Activated naive CD8-positive, alpha-beta T cell (primary cell): ENCODE data around the gene UGT1A4.

Experiments
- H3K27ac Mint-ChIP-seq: one replicate; pipeline ENCODE4 v1.8.0; 2021; ENCODE audit warnings: mixed read lengths
- H3K27me3 Mint-ChIP-seq: one replicate; pipeline ENCODE4 v1.8.0; 2021; ENCODE audit warnings: mixed read lengths
- H3K36me3 Mint-ChIP-seq: one replicate; pipeline ENCODE4 v1.8.0; 2021; ENCODE audit warnings: mixed read lengths
- H3K4me1 Mint-ChIP-seq: one replicate; pipeline ENCODE4 v1.8.0; 2021; ENCODE audit warnings: low read depth, mixed read lengths
- H3K4me3 Mint-ChIP-seq: one replicate; pipeline ENCODE4 v1.8.0; 2021; ENCODE audit warnings: mild to moderate bottlenecking, mixed read lengths
- H3K9me3 Mint-ChIP-seq: one replicate; pipeline ENCODE4 v1.8.0; 2021; ENCODE audit warnings: low read depth, mixed read lengths

UGT1A4 gene

GRCh38 chr2:233801357-233802131 lies 83.0 kb downstream of the UGT1A4 start:
- Mint-ChIP-seq H3K27me3 (peaks cover 6% of the 10 kb centered on the region), H3K36me3 (no peaks in the 10 kb centered on the region), H3K4me1 (no peaks in the 10 kb centered on the region), H3K27ac (no peak overlapping the region), H3K4me3 (no peak overlapping the region), H3K9me3 (no peaks in the 10 kb centered on the region)

GRCh38 chr2:233802132-233802815 lies 83.7 kb downstream of the UGT1A4 start:
- Mint-ChIP-seq H3K27me3 (peaks cover 6% of the 10 kb centered on the region), H3K27ac (no peak overlapping the region), H3K4me3 (no peak overlapping the region), H3K36me3 (no peaks in the 10 kb centered on the region), H3K4me1 (no peaks in the 10 kb centered on the region), H3K9me3 (no peaks in the 10 kb centered on the region)

GRCh38 chr2:233803292-233803911 lies 84.9 kb downstream of the UGT1A4 start:
- no peaks in the 10 kb centered on the region for H3K4me1 Mint-ChIP-seq
- H3K4me3 Mint-ChIP-seq: no peak overlapping the region
- peaks cover 6% of the 10 kb centered on the region for H3K27me3 Mint-ChIP-seq
- no peaks in the 10 kb centered on the region for H3K9me3 Mint-ChIP-seq
- H3K27ac Mint-ChIP-seq: no peak overlapping the region
- no peaks in the 10 kb centered on the region for H3K36me3 Mint-ChIP-seq

- H3K4me3 Mint-ChIP-seq: no peak overlapping the region
- no peaks in the 10 kb centered on the region for H3K4me1 Mint-ChIP-seq
- no peaks in the 10 kb centered on the region for H3K36me3 Mint-ChIP-seq
- H3K27me3 Mint-ChIP-seq: peaks cover 6% of the 10 kb centered on the region
- no peak overlapping the region for H3K27ac Mint-ChIP-seq
- H3K9me3 Mint-ChIP-seq: no peaks in the 10 kb centered on the region
Measured at GRCh38 chr2:233803994-233804393, 85.5 kb downstream of the UGT1A4 start.

- H3K4me1 Mint-ChIP-seq: no peaks in the 10 kb centered on the region
Measured at GRCh38 chr2:233807215-233807865, 88.8 kb downstream of the UGT1A4 start.

GRCh38 chr2:233807966-233808935 lies 89.7 kb downstream of the UGT1A4 start:
- H3K9me3 Mint-ChIP-seq: no peaks in the 10 kb centered on the region
- peaks cover 4% of the 10 kb centered on the region for H3K27me3 Mint-ChIP-seq
- no peak overlapping the region for H3K27ac Mint-ChIP-seq
- H3K36me3 Mint-ChIP-seq: no peaks in the 10 kb centered on the region
- H3K4me1 Mint-ChIP-seq: no peaks in the 10 kb centered on the region
- no peak overlapping the region for H3K4me3 Mint-ChIP-seq

More at GRCh38 chr2:233807215-233807865, 88.8 kb downstream of the UGT1A4 start:
- Mint-ChIP-seq H3K4me3 (no peak overlapping the region), H3K27me3 (peaks cover 7% of the 10 kb centered on the region), H3K36me3 (no peaks in the 10 kb centered on the region), H3K27ac (no peak overlapping the region), H3K9me3 (no peaks in the 10 kb centered on the region)

- H3K4me1 Mint-ChIP-seq: no peaks in the 10 kb centered on the region
- no peaks in the 10 kb centered on the region for H3K9me3 Mint-ChIP-seq
- no peak overlapping the region for H3K4me3 Mint-ChIP-seq
- no peaks in the 10 kb centered on the region for H3K36me3 Mint-ChIP-seq
- H3K27ac Mint-ChIP-seq: no peak overlapping the region
- H3K27me3 Mint-ChIP-seq: peaks cover 1% of the 10 kb centered on the region
Measured at GRCh38 chr2:233810385-233810784, 91.8 kb downstream of the UGT1A4 start.

GRCh38 chr2:233811087-233811486 lies 92.6 kb downstream of the UGT1A4 start:
- H3K27ac Mint-ChIP-seq: no peak overlapping the region
- H3K36me3 Mint-ChIP-seq: no peaks in the 10 kb centered on the region
- H3K9me3 Mint-ChIP-seq: no peaks in the 10 kb centered on the region
- H3K4me1 Mint-ChIP-seq: no peaks in the 10 kb centered on the region
- peaks cover 1% of the 10 kb centered on the region for H3K27me3 Mint-ChIP-seq
- no peak overlapping the region for H3K4me3 Mint-ChIP-seq

GRCh38 chr2:233811732-233812131 lies 93.2 kb downstream of the UGT1A4 start:
- Mint-ChIP-seq H3K36me3 (no peaks in the 10 kb centered on the region), H3K4me1 (no peaks in the 10 kb centered on the region), H3K4me3 (no peak overlapping the region), H3K9me3 (no peaks in the 10 kb centered on the region), H3K27ac (no peak overlapping the region), H3K27me3 (peaks cover 1% of the 10 kb centered on the region)

- Mint-ChIP-seq H3K9me3 (no peaks in the 10 kb centered on the region), H3K4me3 (no peak overlapping the region), H3K4me1 (peaks cover 2% of the 10 kb centered on the region), H3K27ac (no peak overlapping the region), H3K36me3 (no peaks in the 10 kb centered on the region), H3K27me3 (peaks cover 3% of the 10 kb centered on the region)
Measured at GRCh38 chr2:233813236-233814055, 94.9 kb downstream of the UGT1A4 start.

- H3K9me3 Mint-ChIP-seq: no peaks in the 10 kb centered on the region
- H3K36me3 Mint-ChIP-seq: no peaks in the 10 kb centered on the region
- H3K27me3 Mint-ChIP-seq: peaks cover 3% of the 10 kb centered on the region
- no peak overlapping the region for H3K27ac Mint-ChIP-seq
- H3K4me1 Mint-ChIP-seq: peaks cover 2% of the 10 kb centered on the region
- no peak overlapping the region for H3K4me3 Mint-ChIP-seq
Measured at GRCh38 chr2:233814056-233814835, 95.7 kb downstream of the UGT1A4 start.

- no peaks in the 10 kb centered on the region for H3K9me3 Mint-ChIP-seq
- H3K27me3 Mint-ChIP-seq: peaks cover 2% of the 10 kb centered on the region
- H3K4me1 Mint-ChIP-seq: peaks cover 2% of the 10 kb centered on the region
- no peak overlapping the region for H3K27ac Mint-ChIP-seq
- no peaks in the 10 kb centered on the region for H3K36me3 Mint-ChIP-seq
- no peak overlapping the region for H3K4me3 Mint-ChIP-seq
Measured at GRCh38 chr2:233815861-233816260, 97.3 kb downstream of the UGT1A4 start.

- H3K4me3 Mint-ChIP-seq: no peak overlapping the region
- no peak overlapping the region for H3K27ac Mint-ChIP-seq
- H3K27me3 Mint-ChIP-seq: peaks cover 2% of the 10 kb centered on the region
Measured at GRCh38 chr2:233816334-233816733, 97.8 kb downstream of the UGT1A4 start.

More at GRCh38 chr2:233816334-233816733, 97.8 kb downstream of the UGT1A4 start:
- H3K4me1 Mint-ChIP-seq: peaks cover 2% of the 10 kb centered on the region
- no peaks in the 10 kb centered on the region for H3K9me3 Mint-ChIP-seq
- H3K36me3 Mint-ChIP-seq: no peaks in the 10 kb centered on the region
